Endodermal cell (in vitro differentiated cells): ENCODE measurements around the gene CNDP1. TPM values are rescaled to one million over a fixed set of nuclear protein-coding genes. Genes with fewer than 3 reads are reported as not detected.

Source experiments
- DNase-seq: peaks from one replicate; pipeline ENCODE4 v3.0.0-alpha.2; 2017
- H3K27ac ChIP-seq: 2 replicates; pipeline ENCODE4 v1.5.1; 2013; ENCODE audit warnings: mild to moderate bottlenecking, low read depth, low read length, moderate library complexity
- H3K27me3 ChIP-seq: 2 replicates; pipeline ENCODE4 v1.6.1; 2013; ENCODE audit warnings: mild to moderate bottlenecking, low read length, moderate library complexity; ENCODE audit not compliant: insufficient read depth, control insufficient read depth, poor library complexity, severe bottlenecking
- H3K36me3 ChIP-seq: 2 replicates; pipeline ENCODE4 v1.7.0; 2013; ENCODE audit warnings: mild to moderate bottlenecking, low read length, moderate library complexity; ENCODE audit not compliant: control insufficient read depth, insufficient read depth
- H3K4me1 ChIP-seq: one replicate; pipeline ENCODE4 v1.7.0; 2013; ENCODE audit warnings: low read length; ENCODE audit not compliant: control insufficient read depth, insufficient read depth
- H3K4me3 ChIP-seq: 2 replicates; pipeline ENCODE4 v1.5.1; 2013; ENCODE audit warnings: mild to moderate bottlenecking, low read length, moderate library complexity
- H3K9ac ChIP-seq: 2 replicates; pipeline ENCODE4 v1.6.1; 2013; ENCODE audit warnings: mild to moderate bottlenecking, low read length, moderate library complexity; ENCODE audit not compliant: poor library complexity, severe bottlenecking; ENCODE audit errors: extremely low read depth
- H3K9me3 ChIP-seq: 2 replicates; pipeline ENCODE4 v1.6.1; 2013; ENCODE audit warnings: mild to moderate bottlenecking, low read length, moderate library complexity; ENCODE audit not compliant: control insufficient read depth
- H3K27ac Mint-ChIP-seq: 2 replicates; pipeline ENCODE4 v1.8.0; 2020; ENCODE audit warnings: mixed read lengths
- H3K27me3 Mint-ChIP-seq: 2 replicates; pipeline ENCODE4 v1.8.0; 2021; ENCODE audit warnings: mild to moderate bottlenecking, mixed read lengths; ENCODE audit not compliant: insufficient read depth
- H3K36me3 Mint-ChIP-seq: 2 replicates; pipeline ENCODE4 v1.8.0; 2020; ENCODE audit warnings: low read depth, mixed read lengths
- H3K4me1 Mint-ChIP-seq: 2 replicates; pipeline ENCODE4 v1.8.0; 2020; ENCODE audit warnings: mixed read lengths
- H3K4me3 Mint-ChIP-seq: 2 replicates; pipeline ENCODE4 v1.8.0; 2020; ENCODE audit warnings: mild to moderate bottlenecking, moderate library complexity, mixed read lengths
- H3K9me3 Mint-ChIP-seq: 2 replicates; pipeline ENCODE4 v1.8.0; 2020; ENCODE audit warnings: mild to moderate bottlenecking, mixed read lengths
- CTCF ChIP-seq: fragments of 200-600 bp; sonication (generic); conservative IDR thresholded peaks from 2 replicates; pipeline ENCODE4 v1.5.0; 2021; ENCODE audit warnings: antibody characterized with exemption, mild to moderate bottlenecking
- WGBS, 2 experiments: methylation state at CpG; one replicate each; pipeline versions ENCODE4 v1.1.5 to v1.1.7; 2013; ENCODE audit warnings: missing lambda C conversion rate in 2 of 2, mixed read lengths in 1 of 2; ENCODE audit not compliant: insufficient coverage in 1 of 2, insufficient read length in 1 of 2; 5-methylcytosine and 5-hydroxymethylcytosine counted together
- total RNA-seq, 2 donors: library from RNA; stranded (reverse); fragmentation: NEBNext Ultra II Directional in 1 of 2; extraction: Animal tissue kit (Norgen Biotek cat#: 25700) in 1 of 2; gene quantifications; 2 replicates in 1 of 2; 3 replicates in 1 of 2; pipeline ENCODE4 v1.2.1, GENCODE V29; 2021

Gene CNDP1
- total RNA-seq, 2 donors from 2014 or later: 0.51 TPM; not detected in 1

- no peaks in the 10 kb centered on the region for H3K36me3 Mint-ChIP-seq
- no peaks in the 10 kb centered on the region for H3K27me3 Mint-ChIP-seq
- no peak for DNase-seq
- Histone ChIP-seq H3K9me3 (peaks cover under 1% of the 10 kb centered on the region), H3K4me1 (no peaks in the 10 kb centered on the region), H3K9ac (no peak overlapping the region), H3K4me3 (no peak overlapping the region), H3K36me3 (no peaks in the 10 kb centered on the region), H3K27ac (no peak overlapping the region), H3K27me3 (no peaks in the 10 kb centered on the region)
- H3K27ac Mint-ChIP-seq: no peak overlapping the region
- WGBS, 2 experiments: 85 to 100% methylated on average over 7 to 9 of the region's 9 CpGs
- no peaks in the 10 kb centered on the region for H3K9me3 Mint-ChIP-seq
- H3K4me3 Mint-ChIP-seq: no peak overlapping the region
- no peaks in the 10 kb centered on the region for H3K4me1 Mint-ChIP-seq
- no peak for TF ChIP-seq CTCF
Measured at GRCh38 chr18:74622072-74622471, 87.8 kb downstream of the CNDP1 start.

- DNase-seq: peak; percentile 63
- Mint-ChIP-seq H3K9me3 (no peaks in the 10 kb centered on the region), H3K4me3 (no peak overlapping the region), H3K36me3 (no peaks in the 10 kb centered on the region), H3K27ac (no peak overlapping the region), H3K4me1 (no peaks in the 10 kb centered on the region), H3K27me3 (no peaks in the 10 kb centered on the region)
- no peak overlapping the region for H3K4me3 ChIP-seq
- no peaks in the 10 kb centered on the region for H3K27me3 ChIP-seq
- no peaks in the 10 kb centered on the region for H3K9me3 ChIP-seq
- H3K36me3 ChIP-seq: no peaks in the 10 kb centered on the region
- H3K9ac ChIP-seq: no peak overlapping the region
- WGBS, 2 experiments: 74 to 75% methylated on average over 19 to 23 of the region's 24 CpGs
- TF ChIP-seq CTCF: peak; percentile 78
- H3K4me1 ChIP-seq: no peaks in the 10 kb centered on the region
- no peak overlapping the region for H3K27ac ChIP-seq
Measured at GRCh38 chr18:74623047-74623816, 88.9 kb downstream of the CNDP1 start.

- H3K4me3 ChIP-seq: no peak overlapping the region
- H3K36me3 Mint-ChIP-seq: no peaks in the 10 kb centered on the region
Measured at GRCh38 chr18:74624466-74624865, 90.2 kb downstream of the CNDP1 start.

More at GRCh38 chr18:74624466-74624865, 90.2 kb downstream of the CNDP1 start:
- no peaks in the 10 kb centered on the region for H3K9me3 ChIP-seq
- WGBS, 2 experiments: 90% methylated on average over 8 of the region's 8 CpGs
- TF ChIP-seq CTCF: no peak
- no peaks in the 10 kb centered on the region for H3K4me1 Mint-ChIP-seq
- H3K9ac ChIP-seq: no peak overlapping the region
- no peaks in the 10 kb centered on the region for H3K36me3 ChIP-seq
- no peaks in the 10 kb centered on the region for H3K27me3 Mint-ChIP-seq
- no peaks in the 10 kb centered on the region for H3K27me3 ChIP-seq
- H3K9me3 Mint-ChIP-seq: no peaks in the 10 kb centered on the region
- H3K4me3 Mint-ChIP-seq: no peak overlapping the region
- no peak overlapping the region for H3K27ac Mint-ChIP-seq
- no peaks in the 10 kb centered on the region for H3K4me1 ChIP-seq
- DNase-seq: no peak
- no peak overlapping the region for H3K27ac ChIP-seq
